GM19328 (cell line): ENCODE results near the gene TMCC2.
"Not testable (repeated sequence)": the region's sequence is repeated elsewhere in the genome, so short reads cannot be mapped to it uniquely, and the experiment has no call there.

Source experiments
- ATAC-seq: cut with Tn5 transposase; IDR thresholded peaks from one replicate; pipeline ENCODE4 v1.9.1; 2021; ENCODE audit warnings: mild to moderate bottlenecking, moderate library complexity; ENCODE audit not compliant: unreplicated experiment

Gene TMCC2

DNA sequence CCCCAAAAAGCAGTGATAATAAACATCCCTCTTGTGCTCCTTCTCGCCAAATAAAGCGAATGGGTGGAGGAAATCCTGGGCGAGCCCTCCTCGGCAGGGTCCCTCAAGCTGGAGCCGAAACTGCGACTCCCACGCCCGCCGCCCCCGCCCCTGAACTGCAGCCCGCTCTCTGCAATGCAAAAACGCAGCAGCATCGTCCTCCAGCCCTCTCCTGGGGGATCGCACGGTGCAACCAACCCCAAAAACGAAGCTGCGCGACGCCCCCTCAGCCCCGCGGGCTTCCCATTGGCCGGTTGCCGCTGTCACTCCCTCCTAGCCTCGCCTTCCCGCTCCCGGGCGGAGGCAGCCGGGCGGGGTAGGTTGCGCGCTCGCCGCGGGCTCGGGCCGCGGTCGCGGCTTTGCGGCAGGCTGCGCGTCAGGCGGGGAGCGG, at the start of gene TMCC2:
Gene TMCC2 (plus strand): TSS at position 363 of the 430 bp plus-strand sequence. CDS start 619 bp downstream, outside the sequence.
- no peak for ATAC-seq

DNA sequence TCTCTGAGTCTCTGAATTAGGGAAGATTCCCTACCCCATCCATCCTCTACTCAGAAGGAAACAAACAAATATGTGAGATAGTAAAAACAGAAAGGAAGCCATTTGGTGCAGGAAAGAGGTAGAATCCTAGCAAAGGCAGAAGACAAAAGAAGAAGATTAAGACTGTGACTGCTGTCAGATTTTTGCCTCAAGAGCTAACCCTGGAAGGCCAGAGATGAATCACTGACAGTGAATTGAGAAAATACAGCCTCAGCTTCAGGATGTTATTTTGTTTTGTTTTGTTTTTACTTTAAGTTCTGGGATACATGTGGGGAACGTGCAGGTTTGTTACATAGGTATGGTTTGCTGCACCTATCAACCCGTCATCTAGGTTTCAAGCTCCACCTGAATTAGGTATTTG, 47.9 kb upstream of the TMCC2 start:
- ATAC-seq = no peak

DNA sequence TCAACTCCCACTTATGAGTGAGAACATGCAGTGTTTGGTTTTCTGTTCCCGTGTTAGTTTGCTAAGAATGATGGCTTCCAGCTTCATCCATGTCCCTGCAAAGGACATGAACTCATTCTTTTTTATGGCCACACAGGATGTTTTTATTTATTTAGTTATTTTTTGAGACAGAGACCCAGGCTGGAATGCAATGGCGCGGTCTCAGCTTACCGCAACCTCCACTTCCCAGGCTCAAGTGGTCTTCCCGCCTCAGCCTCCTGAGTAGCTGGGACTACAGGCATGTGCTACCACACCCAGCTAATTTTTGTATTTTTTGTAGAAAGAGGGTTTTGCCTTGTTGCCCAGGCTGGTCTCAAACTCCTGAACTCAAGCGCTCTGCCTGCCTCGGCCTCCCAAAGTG, 47.4 kb upstream of the TMCC2 start:
- not testable (repeated sequence) for ATAC-seq

GRCh38 chr1:205182930-205183329, 44.8 kb upstream of the TMCC2 start:
- ATAC-seq = no peak

GRCh38 chr1:205183676-205184335, 43.9 kb upstream of the TMCC2 start:
- ATAC-seq = no peak

DNA sequence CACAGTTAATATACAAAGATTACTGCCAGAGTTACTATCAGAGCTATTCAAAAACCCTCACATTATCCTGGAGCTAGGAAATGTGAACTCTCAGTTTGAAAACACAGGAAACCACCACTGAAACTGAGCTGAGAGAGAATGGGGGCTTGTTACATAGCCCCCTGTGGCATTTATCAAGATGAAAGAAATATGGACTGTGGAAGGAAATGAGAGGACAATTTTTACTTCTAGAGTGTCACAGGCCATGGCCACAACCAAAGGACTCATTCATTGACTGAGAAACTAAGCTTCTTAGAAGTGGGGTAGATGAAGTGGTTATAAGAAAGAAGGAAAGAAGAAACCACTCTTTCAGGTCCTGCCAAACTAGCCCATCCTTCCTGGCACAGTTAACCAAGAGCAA, 41.6 kb upstream of the TMCC2 start:
- no peak for ATAC-seq

DNA sequence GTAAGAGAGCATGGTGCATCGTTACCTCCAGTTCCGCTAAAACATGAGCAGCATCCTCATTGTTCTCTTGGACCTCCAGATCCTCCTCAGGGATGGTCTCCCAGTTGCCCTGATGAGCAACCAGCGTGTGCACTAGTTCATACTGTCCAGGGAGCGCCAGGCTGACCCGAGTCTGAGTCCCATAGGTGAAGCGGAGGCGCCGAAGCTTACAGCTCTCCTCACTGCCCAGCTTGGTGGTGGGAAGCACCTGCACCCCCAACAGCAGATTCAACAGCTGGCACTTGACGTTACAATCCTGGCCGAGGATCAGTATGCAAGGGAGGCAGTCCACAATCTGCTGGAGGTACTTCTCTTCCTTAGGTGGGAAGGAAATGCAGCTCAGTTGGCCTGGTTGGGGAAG, 40.3 kb upstream of the TMCC2 start:
- no peak for ATAC-seq

- no peak for ATAC-seq
Measured at GRCh38 chr1:205188098-205188497, 39.6 kb upstream of the TMCC2 start.

- no peak for ATAC-seq
Measured at GRCh38 chr1:205188596-205188995, 39.1 kb upstream of the TMCC2 start.

DNA sequence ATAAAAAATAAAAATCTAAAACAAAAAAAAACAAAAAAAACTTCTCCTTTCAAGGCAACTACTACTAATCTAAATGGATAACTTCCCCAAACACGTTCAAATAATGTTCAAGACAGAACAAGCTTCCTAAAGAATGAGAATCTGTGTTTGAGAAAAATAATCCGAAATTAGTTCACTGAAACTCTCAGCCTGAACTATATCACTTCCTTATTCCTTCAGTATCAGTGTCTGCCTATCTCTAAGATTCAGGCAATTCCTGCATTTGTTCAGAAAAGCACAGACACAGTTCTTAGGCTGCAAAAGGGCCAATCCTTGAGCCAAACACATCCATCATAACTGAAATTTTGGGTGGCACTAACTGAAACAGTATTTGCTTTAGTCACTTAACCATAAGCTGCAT, 38.6 kb upstream of the TMCC2 start:
- no peak for ATAC-seq

GRCh38 chr1:205190845-205191577, 36.7 kb upstream of the TMCC2 start:
- ATAC-seq = no peak

DNA sequence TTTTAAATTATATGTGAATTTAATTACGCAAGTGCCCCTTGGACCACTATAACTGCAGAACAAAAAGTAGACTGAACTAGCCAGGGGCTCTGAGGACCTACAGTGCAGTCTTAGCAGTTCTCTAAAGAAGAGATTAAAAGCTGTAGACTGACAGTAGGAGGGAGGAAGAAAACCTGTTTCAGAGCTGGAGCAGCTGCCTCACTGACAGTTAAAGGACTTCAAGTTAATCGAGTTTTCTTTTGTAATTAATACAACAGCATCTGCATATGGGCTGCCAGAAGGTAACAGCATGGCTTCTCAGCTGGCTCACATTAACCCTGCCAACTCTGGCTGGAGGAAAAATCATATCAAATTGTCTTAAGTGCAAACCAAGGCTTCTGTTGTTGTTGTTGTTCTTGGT, 36.1 kb upstream of the TMCC2 start:
- ATAC-seq = no peak

- no peak for ATAC-seq
Measured at GRCh38 chr1:205192287-205192686, 35.5 kb upstream of the TMCC2 start.

DNA sequence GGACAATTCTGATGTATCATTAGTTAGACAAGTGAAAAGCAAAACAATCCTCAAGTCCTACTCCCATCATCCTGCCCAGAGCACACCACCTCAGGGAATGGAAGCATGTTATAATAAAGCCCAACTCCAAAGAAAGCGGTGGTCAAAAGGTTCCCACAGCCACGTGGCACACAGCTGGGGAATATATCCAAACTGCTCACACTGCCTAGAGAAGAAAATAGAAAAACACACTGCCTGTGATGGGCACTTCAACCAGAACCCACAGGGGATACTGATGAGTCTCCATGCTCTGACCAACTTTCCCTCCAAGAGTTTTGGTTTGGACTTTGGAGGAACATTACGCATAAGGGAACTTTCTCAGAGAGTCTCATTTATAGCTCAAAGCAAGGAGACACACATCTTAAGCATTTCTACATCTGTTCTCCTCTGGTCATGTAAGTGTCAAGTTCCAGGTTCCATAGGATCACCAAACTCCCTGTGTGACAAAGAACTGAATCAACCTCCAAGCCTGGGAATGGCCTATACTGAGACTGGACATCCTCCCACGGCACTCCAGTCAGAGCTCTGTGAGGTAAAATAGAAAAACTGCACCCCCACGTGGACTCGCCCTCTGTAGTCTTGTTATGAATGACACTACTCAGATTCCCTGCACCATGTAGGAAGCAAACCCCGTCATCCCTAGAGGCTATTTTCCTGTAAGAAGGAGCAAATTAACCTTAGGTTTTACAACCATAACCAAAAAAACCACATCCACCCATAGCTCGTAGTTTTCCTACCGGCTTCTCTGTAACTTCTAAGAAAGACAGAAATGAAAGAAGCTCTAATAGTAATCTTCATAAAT, 28.4 kb upstream of the TMCC2 start:
- ATAC-seq = no peak

DNA sequence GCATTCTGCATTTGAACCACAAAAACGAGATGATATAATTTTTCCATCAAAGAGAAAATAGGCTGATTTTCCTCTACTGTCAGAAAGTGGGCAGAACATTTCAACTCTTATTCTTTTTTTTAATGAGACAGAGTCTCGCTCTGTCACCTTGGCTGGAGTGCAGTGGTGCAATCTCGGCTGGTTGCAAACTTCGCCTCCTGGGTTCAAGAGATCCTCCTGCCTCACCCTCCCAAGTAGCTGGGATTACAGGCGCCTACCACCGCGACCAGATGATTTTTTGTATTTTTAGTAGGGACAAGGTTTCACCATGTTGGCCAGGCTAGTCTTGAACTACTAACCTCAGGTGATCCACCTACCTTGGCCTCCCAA, 27.8 kb upstream of the TMCC2 start:
- no peak for ATAC-seq

DNA sequence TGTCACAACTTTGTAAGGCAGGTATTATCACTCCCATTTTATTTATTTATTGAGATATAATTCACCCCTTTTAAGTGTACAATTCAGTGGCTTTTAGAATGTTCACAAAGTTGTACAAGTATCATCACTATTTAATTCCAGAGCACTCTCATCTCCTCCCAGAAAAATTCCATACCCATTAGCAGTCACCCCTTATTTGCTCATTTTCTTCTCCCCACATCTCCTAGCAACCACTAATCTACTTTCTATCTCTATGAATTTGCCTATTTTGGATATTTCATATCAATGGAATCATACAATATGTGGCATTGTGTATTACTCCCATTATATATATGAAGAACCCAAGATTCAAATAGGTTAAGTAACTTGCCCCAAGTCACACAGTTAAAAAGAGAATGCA, 23.2 kb upstream of the TMCC2 start:
- no peak for ATAC-seq

DNA sequence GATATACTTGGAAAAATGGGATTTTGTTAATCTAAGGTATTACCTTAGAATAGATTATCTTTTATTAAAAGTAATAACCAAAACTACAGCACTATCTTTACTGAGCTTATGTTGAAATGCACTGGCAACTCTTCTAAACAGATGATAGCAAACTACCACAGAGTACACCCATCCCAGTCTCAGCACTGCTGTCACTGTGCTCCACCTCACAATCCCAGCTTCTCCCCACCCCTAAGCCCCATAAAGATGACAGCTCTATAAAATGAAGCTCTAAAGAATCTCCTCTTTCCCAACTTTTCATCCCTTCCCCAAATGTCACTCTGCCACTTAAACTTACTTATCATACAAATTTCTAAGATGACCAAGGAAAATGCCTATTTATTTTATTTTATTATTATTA, 22.7 kb upstream of the TMCC2 start:
- no peak for ATAC-seq

DNA sequence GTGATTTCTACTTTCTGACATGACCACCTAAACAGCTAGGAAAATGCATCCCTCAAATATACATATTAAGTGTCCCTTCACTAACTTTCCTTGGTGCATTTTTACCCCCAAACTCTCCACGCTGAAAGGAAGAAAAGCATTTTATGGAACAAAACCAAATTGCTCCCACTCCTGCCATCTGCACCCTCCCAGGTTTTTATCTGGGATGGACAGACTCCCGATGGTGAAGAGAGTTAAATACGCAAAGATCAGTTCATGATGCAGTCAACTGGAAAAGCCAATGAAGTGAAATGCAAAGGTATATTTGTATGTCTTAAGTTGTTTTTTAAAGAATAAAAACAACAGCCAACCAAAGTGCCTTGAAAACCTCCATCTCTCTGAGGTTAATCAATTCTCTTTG, 18.9 kb upstream of the TMCC2 start:
- no peak for ATAC-seq

DNA sequence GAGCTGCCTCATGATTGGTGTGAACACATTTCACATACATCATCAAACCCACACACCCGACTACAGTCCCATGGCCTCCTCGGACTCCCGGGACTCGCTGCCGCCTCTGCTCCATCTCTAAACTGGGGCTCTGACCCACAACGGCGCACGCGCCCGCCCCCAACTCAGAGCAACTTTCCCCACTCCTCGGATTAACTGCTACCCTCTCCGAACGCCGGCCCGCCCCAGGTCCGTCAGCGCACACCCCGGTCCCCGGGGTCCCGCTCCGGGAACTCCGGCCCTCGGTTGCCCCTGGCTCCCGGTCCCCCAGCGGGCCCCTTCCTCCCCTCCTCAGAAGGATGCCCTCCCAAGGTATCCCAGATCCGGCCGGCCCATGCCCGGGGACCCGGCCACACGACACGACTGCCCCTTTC, 17.0 kb upstream of the TMCC2 start:
- ATAC-seq = peak; percentile 9

DNA sequence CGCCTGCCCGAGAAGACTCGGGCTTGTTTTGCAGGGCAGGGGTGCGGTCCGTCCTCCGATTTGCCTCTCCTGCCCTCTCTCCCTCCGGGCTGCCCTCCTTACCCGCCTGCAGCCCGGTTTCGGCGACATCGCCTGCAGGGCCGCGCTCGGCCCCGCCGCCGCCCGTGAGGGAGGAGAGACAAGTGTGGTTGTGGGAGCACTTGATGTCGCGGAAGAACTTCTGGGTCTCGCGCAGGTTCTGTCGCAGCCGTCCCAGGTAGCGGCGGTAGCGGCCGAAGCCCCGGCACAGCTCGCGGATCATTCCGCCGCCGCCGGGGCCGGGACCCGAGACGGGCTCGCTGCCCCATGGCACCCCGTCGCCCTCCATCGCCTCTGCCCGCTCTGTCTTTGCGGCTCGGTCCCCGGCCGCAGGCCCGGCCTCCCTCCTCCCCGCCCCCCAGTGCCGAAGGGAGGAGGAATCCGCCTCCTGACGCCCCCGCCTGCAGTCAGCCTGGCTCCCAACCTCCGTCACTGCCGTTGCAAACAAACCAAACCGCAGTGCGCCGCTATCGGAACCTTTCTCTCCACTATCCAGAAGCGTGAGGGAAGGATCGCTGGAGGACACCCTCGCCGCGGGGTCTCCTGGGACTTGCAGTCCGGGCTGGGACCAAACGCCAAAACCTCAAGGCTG, 16.4 kb upstream of the TMCC2 start, which contains the start of gene DSTYK:
Gene DSTYK (minus strand): TSS at position 534 of the 670 bp plus-strand sequence. CDS start 167 bp downstream, at position 367.
- ATAC-seq = peak; percentile 71
